ENCODE results near the gene COBLL1.

COBLL1 gene

DNA sequence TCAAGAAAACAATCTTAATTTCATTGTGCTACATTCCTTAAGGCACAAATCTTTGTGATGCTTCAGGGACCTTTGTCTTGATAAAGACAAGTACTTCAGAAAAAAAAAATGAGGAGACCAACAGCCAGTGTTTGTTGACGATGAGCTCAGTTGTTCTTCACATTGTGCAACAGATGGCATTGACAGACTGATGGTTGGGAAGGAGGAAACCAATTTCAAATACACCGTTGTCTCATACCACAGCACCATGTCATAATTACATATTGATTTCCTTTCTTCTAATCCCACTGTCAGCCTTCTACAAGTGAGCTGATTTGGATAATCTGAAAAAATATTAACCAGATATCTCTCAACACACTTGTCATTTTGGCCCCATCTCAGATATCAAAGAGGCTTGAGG, 166.6 kb downstream of the COBLL1 start:
- no peak overlapping the region for H3K4me3 ChIP-seq (ENCODE audit: low read depth, low read length)
- no peak for DNase-seq (ENCODE audit: low read depth)
- no peak for TF ChIP-seq CTCF (conservative IDR thresholded peaks at IDR 0.05; ENCODE audit: low read depth, low read length)

DNA sequence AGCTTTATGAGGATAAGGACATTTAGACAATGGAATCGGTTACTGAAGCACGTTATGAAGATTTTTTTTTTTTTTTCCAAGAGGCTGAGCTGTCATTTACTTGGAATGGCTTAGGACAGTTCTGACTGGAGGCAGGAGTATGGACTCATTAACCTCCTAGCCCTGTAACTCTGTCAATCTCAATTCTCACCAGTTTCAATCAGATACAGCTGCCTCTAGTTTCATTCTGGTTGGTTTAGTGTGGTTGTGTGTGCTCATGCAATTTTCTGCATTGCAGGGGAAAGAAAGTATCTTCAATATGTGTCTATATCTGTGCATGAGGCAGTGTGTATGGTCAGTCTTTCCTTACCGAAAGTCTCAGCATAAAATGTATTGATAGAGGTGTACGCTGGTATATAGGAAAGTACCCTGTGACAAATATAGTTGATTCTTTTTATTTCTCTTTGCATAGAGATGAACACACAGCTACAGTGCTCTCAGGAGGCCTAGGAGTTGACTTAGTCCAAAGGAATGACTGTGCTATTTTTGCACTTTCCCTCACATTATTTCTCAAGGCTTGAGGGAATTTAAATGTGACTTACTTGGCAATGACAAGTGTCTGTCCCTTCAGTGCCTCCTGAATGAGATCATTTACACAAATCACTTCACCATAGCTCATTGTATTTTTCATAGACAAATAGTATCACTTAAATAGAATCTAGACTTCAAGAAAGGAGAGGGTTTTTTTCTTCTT, 169.8 kb downstream of the COBLL1 start:
- TF ChIP-seq CTCF (conservative IDR thresholded peaks at IDR 0.05; ENCODE audit: low read depth, low read length) = no peak
- no peak for DNase-seq (ENCODE audit: low read depth)
- no peak overlapping the region for H3K4me3 ChIP-seq (ENCODE audit: low read depth, low read length)

DNA sequence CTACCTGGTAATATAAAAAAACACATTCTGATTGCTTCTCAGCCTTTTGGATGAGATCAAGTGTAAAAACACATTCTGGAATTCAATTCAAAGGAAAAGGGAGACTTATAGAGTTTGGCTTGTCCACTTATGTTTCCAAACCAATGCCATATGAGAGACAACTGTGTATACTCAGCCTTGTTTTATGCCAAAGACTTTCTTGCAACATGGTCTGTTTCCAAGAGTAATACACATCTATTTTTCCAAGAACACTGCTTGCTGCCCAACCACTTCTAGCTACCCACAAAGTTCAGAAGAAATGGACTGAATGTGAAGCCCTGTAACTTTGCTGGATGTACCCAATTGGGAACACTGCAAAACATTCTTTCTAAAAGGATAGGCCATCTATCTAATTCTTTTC, 172.3 kb downstream of the COBLL1 start:
- DNase-seq (ENCODE audit: low read depth) = no peak
- H3K4me3 ChIP-seq (ENCODE audit: low read depth, low read length) = no peak overlapping the region
- no peak for TF ChIP-seq CTCF (conservative IDR thresholded peaks at IDR 0.05; ENCODE audit: low read depth, low read length)

DNA sequence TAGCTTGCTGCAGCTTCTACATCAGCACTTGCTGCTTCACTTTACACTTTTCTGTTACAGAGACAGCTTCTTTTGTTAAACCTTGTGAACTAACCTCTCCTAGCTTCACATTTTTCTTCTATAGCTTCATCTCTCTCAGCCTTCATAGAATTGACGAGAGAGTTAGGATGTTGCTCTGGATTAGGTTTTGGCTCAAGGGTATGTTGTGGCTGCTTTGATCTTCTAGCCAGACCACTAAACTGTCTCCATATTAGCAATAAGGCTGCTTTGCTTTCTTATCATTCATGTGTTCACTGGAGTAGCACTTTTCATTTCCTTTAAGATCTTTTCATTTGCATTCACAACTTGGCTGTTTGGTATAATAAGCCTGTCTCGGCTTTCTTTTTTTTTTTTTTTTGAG, 174.1 kb downstream of the COBLL1 start:
- TF ChIP-seq CTCF (conservative IDR thresholded peaks at IDR 0.05; ENCODE audit: low read depth, low read length) = no peak
- H3K4me3 ChIP-seq (ENCODE audit: low read depth, low read length) = no peak overlapping the region
- no peak for DNase-seq (ENCODE audit: low read depth)

DNA sequence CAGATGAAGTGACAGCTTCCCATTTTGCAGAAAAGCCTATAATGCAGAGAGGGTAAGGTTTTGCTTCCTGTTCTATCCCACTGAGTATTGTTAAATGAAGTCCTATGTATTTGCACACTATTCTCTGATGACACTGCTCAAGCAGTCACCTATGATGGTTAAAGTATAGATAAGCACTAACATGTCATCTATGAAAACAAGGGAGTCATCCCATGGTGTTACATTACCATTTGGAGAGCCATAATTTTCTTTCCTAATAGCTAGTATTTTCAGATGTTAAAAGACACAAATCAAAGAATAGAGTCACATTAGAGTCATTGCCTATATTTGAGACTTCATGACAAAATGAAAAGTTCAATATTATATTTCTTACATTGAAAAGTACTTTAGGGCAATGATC, 177.6 kb downstream of the COBLL1 start:
- H3K4me3 ChIP-seq (ENCODE audit: low read depth, low read length) = no peak overlapping the region
- TF ChIP-seq CTCF (conservative IDR thresholded peaks at IDR 0.05; ENCODE audit: low read depth, low read length) = no peak
- DNase-seq (ENCODE audit: low read depth) = no peak

- no peak for TF ChIP-seq CTCF (conservative IDR thresholded peaks at IDR 0.05; ENCODE audit: low read depth, low read length)
- DNase-seq (ENCODE audit: low read depth) = no peak
- no peak overlapping the region for H3K4me3 ChIP-seq (ENCODE audit: low read depth, low read length)
These were observed 178.6 kb downstream of the COBLL1 start for GRCh38 chr2:164662868-164663631.
